ENCODE measurements around the gene PER2.

The PER2 gene

DNA sequence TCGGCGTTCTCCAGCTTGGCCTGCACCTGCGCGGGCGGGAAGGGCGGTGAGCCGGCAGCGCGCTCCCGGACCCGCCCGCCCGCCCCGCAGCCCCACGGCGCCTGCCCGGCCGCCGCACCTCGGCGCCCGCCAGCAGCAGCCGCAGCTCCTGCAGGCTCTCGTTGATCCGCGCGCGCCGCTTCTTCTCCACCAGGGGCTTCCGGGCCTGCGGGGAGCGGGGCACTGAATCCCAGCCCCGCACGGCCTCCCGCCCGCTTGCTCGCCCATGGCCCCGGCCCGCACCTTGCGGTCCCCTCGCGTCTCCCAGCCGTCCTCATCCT lies 48.9 kb downstream of the PER2 start:
- no peak overlapping the region for H3K27ac ChIP-seq (ENCODE audit: low read length)
- no peaks in the 10 kb centered on the region for H3K36me3 ChIP-seq (ENCODE audit: control insufficient read depth, low read depth, low read length)
- H3K4me3 ChIP-seq (ENCODE audit: low read length), result peak overlapping the region; percentile 47
- H3K27me3 ChIP-seq (ENCODE audit: control insufficient read depth, insufficient read depth, low read length), result peaks cover 56% of the 10 kb centered on the region
- H3K4me1 ChIP-seq (ENCODE audit: control insufficient read depth, low read depth, low read length), result peaks cover 4% of the 10 kb centered on the region
- H3K9ac ChIP-seq (ENCODE audit: low read length), result no peak overlapping the region
- H3K9me3 ChIP-seq (ENCODE audit: control insufficient read depth, low read depth, low read length), result no peaks in the 10 kb centered on the region

DNA sequence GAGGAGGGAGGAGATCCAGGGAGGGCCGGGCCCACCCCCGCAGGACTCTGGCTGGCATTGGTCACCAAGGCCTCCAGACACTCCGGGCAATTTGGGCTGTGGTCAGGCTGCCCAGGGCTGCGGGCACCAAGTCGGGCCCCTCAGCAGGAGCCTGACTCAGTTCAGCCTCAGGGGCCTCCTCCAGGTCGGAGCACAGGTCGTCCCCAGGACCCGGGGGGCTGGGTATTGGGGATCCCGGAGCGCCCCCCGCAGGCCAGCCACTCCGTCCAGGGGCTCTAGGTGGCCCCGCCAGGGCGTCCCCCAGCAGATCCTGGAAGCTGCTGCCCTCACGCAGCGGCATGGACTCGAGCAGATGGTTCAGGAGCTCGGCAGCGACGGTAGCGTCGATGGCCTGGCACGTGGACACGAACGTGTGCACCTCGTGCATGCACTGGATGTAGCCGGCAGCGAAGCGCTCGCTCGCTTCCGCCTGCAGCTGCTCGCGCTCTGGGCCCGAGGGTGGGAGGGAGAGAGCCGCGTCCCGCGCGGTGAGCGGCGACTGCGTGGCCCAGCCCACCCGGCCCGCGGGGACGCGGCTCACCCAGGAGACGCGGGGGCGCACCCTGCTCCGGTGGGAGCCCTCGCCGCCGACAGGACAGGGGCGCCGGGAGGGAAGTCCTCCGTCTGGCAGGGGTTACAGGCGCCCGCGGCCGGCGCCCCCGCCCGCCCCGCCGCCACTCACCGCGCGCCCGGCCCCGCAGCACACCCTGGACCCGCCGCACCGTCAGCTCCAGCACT lies 49.5 kb downstream of the PER2 start:
- Histone ChIP-seq H3K4me3 (ENCODE audit: low read length) (peak overlapping the region; percentile 20), H3K27ac (ENCODE audit: low read length) (no peak overlapping the region), H3K27me3 (ENCODE audit: control insufficient read depth, insufficient read depth, low read length) (peaks cover 56% of the 10 kb centered on the region), H3K36me3 (ENCODE audit: control insufficient read depth, low read depth, low read length) (no peaks in the 10 kb centered on the region), H3K9me3 (ENCODE audit: control insufficient read depth, low read depth, low read length) (no peaks in the 10 kb centered on the region), H3K4me1 (ENCODE audit: control insufficient read depth, low read depth, low read length) (peaks cover 4% of the 10 kb centered on the region), H3K9ac (ENCODE audit: low read length) (no peak overlapping the region)

DNA sequence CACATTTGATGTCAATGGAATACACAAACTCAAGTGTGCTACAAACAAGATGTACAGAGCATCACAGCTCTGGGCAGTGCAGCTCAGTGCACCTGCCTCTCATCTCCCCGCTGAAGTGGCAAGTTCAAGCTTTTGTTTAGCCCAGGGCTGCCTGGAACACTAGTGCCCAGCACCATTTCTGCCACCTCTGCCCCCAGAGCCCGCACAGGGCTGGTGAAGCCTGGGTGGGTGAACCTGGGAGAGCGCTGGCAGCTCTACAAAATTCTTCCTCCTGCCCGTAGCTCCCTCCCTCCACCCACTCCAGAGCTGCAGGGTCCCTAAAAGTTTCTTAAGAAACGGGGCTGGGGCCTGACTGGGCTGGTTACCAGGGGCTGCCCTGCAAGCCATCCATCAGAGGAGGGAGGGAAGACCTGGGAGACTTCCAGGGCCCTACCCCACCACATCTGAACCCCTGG lies 50.1 kb downstream of the PER2 start:
- no peak overlapping the region for H3K9ac ChIP-seq (ENCODE audit: low read length)

DNA sequence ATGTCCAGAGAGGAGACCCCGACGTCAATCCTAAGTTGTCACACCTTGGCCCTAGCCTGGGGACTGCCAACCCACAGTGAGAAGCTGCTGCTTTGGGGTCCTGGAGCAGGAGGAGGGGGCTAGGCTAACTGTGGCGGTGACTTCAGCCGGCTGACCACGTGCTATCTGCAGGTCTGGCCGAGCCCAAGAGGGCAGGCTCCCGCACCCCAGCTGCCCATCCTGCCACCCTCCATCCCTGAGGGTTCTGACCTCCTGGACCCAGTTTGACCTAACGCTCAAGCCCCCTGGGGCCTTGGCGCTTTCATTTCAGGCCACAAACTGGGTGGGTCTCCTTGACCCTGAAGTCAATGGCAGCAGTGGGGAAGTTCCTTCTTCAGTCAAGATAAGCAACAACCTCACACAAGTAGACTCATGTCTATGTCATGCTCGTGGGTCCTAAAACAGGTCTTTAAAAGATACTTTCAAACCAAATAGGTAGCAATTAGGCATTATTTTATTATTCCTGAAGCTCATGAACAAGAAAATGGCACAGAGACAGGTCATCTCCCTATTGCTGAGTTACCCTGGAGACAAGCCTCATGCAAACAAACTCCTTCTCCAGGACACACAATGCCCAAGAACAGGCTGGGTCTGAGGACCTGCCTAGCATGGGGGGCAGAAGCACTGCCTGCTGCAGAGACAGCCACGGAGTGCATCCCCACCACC lies 50.8 kb downstream of the PER2 start:
- Histone ChIP-seq H3K4me3 (ENCODE audit: low read length) (no peak overlapping the region), H3K9ac (ENCODE audit: low read length) (no peak overlapping the region), H3K27ac (ENCODE audit: low read length) (no peak overlapping the region), H3K4me1 (ENCODE audit: control insufficient read depth, low read depth, low read length) (peaks cover 4% of the 10 kb centered on the region), H3K36me3 (ENCODE audit: control insufficient read depth, low read depth, low read length) (no peaks in the 10 kb centered on the region), H3K27me3 (ENCODE audit: control insufficient read depth, insufficient read depth, low read length) (peaks cover 56% of the 10 kb centered on the region), H3K9me3 (ENCODE audit: control insufficient read depth, low read depth, low read length) (no peaks in the 10 kb centered on the region)

More for the DNA sequence above, 50.1 kb downstream of the PER2 start:
- no peaks in the 10 kb centered on the region for H3K9me3 ChIP-seq (ENCODE audit: control insufficient read depth, low read depth, low read length)
- H3K4me1 ChIP-seq (ENCODE audit: control insufficient read depth, low read depth, low read length), result peaks cover 4% of the 10 kb centered on the region
- H3K36me3 ChIP-seq (ENCODE audit: control insufficient read depth, low read depth, low read length), result no peaks in the 10 kb centered on the region
- no peak overlapping the region for H3K4me3 ChIP-seq (ENCODE audit: low read length)
- H3K27me3 ChIP-seq (ENCODE audit: control insufficient read depth, insufficient read depth, low read length), result peaks cover 56% of the 10 kb centered on the region
- no peak overlapping the region for H3K27ac ChIP-seq (ENCODE audit: low read length)

DNA sequence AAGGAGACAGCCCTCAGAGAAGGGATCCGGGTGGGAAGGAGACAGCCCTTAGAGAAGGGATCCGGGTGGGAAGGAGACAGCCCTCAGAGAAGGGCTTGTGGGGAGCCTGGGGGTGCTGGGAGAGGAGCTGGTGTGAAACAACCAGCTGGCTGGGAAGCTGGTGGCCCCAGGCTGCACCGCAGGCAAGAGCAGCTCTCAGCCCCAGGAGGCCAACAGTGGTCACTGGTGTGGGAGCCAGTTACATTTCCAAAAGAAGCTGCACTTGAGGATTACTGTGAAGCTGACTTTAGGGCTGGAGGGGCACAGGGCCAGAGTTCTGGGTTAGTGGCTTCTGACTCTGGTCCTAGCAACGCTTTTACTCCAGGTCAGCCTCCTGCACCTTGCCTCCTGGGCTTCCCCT lies 51.8 kb downstream of the PER2 start:
- Histone ChIP-seq H3K4me1 (ENCODE audit: control insufficient read depth, low read depth, low read length) (peaks cover 2% of the 10 kb centered on the region), H3K27ac (ENCODE audit: low read length) (no peak overlapping the region), H3K4me3 (ENCODE audit: low read length) (no peak overlapping the region), H3K9me3 (ENCODE audit: control insufficient read depth, low read depth, low read length) (no peaks in the 10 kb centered on the region), H3K9ac (ENCODE audit: low read length) (no peak overlapping the region), H3K27me3 (ENCODE audit: control insufficient read depth, insufficient read depth, low read length) (peaks cover 48% of the 10 kb centered on the region), H3K36me3 (ENCODE audit: control insufficient read depth, low read depth, low read length) (no peaks in the 10 kb centered on the region)

DNA sequence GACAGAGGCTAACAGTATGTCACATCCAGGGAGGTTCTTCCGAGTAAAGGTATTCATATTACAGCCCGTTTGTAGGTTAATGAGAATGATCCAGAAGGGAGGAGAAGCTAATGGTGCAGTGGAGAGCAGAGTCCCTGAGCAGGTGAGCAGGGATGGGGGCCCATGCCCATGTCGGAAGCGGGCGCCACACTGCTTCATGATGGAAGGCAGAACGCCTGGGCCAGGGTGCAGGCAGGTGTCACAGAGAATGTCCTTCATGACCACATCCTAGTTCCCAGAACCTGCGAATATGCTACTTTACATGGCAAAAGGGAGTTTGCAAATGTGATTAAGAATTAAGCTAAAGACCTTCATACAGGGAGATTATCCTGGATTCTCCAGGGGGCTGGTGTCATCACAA lies 52.6 kb downstream of the PER2 start:
- H3K9me3 ChIP-seq (ENCODE audit: control insufficient read depth, low read depth, low read length), result no peaks in the 10 kb centered on the region
- peaks cover 48% of the 10 kb centered on the region for H3K27me3 ChIP-seq (ENCODE audit: control insufficient read depth, insufficient read depth, low read length)
- H3K9ac ChIP-seq (ENCODE audit: low read length), result no peak overlapping the region
- H3K4me1 ChIP-seq (ENCODE audit: control insufficient read depth, low read depth, low read length), result peaks cover under 1% of the 10 kb centered on the region
- H3K4me3 ChIP-seq (ENCODE audit: low read length), result no peak overlapping the region
- no peaks in the 10 kb centered on the region for H3K36me3 ChIP-seq (ENCODE audit: control insufficient read depth, low read depth, low read length)
- H3K27ac ChIP-seq (ENCODE audit: low read length), result no peak overlapping the region

DNA sequence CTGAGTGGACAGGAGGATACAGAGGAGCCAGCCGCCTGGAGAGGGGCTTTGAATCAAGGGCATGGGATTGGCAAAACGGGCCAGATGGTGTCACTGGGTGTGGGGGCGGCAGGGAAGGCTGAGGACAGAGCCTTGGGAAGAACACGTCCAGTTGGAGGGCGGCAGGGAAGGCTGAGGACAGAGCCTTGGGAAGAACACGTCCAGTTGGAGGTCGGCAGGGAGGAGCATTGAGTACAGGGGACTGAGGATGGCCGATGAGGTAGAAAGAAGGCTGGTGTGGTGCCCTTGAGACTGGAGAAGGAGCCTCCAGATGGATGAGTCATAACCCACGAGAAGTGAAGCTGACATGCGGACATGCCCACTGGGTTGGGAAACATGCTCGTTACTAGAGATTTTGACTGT lies 53.1 kb downstream of the PER2 start:
- H3K27me3 ChIP-seq (ENCODE audit: control insufficient read depth, insufficient read depth, low read length), result peaks cover 54% of the 10 kb centered on the region
- H3K4me1 ChIP-seq (ENCODE audit: control insufficient read depth, low read depth, low read length), result peaks cover 3% of the 10 kb centered on the region
- H3K27ac ChIP-seq (ENCODE audit: low read length), result no peak overlapping the region
- no peaks in the 10 kb centered on the region for H3K9me3 ChIP-seq (ENCODE audit: control insufficient read depth, low read depth, low read length)
- no peak overlapping the region for H3K4me3 ChIP-seq (ENCODE audit: low read length)
- no peak overlapping the region for H3K9ac ChIP-seq (ENCODE audit: low read length)
- no peaks in the 10 kb centered on the region for H3K36me3 ChIP-seq (ENCODE audit: control insufficient read depth, low read depth, low read length)

DNA sequence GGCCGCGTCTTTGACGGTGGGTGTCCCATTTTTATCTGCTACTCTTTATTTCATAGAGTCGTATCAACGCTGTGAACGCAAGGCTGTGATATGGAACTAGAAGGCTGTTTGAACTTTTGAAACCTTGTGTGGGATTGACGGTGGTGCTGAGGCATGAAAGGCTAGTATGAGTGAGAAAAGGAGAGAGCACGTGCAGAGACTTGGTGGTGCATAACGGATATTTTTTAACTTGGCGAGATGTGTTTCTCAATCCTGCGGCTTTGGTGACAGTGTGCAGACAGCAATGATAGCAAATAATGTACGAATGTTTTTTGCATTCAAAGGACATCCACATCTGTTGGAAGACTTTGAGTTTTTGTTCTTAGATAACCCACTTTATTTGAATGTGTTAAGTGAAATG lies 54.8 kb downstream of the PER2 start:
- Histone ChIP-seq H3K9me3 (ENCODE audit: control insufficient read depth, low read depth, low read length) (no peaks in the 10 kb centered on the region), H3K4me1 (ENCODE audit: control insufficient read depth, low read depth, low read length) (peaks cover 3% of the 10 kb centered on the region), H3K9ac (ENCODE audit: low read length) (no peak overlapping the region), H3K4me3 (ENCODE audit: low read length) (no peak overlapping the region), H3K27ac (ENCODE audit: low read length) (no peak overlapping the region), H3K27me3 (ENCODE audit: control insufficient read depth, insufficient read depth, low read length) (peaks cover 59% of the 10 kb centered on the region), H3K36me3 (ENCODE audit: control insufficient read depth, low read depth, low read length) (no peaks in the 10 kb centered on the region)

DNA sequence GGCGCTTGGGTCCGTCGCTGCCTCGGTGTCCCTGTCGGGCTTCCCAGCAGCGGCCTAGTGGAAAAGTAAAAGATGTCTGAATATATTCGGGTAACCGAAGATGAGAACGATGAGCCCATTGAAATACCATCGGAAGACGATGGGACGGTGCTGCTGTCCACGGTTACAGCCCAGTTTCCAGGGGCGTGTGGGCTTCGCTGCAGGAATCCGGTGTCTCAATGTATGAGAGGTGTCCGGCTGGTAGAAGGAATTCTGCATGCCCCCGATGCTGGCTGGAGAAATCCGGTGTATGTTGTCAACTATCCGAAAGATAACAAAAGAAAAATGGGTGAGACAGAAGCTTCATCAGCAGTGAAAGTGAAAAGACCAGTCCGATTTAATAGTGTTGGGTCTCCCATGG lies 56.6 kb downstream of the PER2 start:
- Histone ChIP-seq H3K27me3 (ENCODE audit: control insufficient read depth, insufficient read depth, low read length) (peaks cover 41% of the 10 kb centered on the region), H3K27ac (ENCODE audit: low read length) (no peak overlapping the region), H3K9ac (ENCODE audit: low read length) (no peak overlapping the region), H3K9me3 (ENCODE audit: control insufficient read depth, low read depth, low read length) (no peaks in the 10 kb centered on the region), H3K4me1 (ENCODE audit: control insufficient read depth, low read depth, low read length) (peaks cover 3% of the 10 kb centered on the region), H3K36me3 (ENCODE audit: control insufficient read depth, low read depth, low read length) (no peaks in the 10 kb centered on the region), H3K4me3 (ENCODE audit: low read length) (no peak overlapping the region)

DNA sequence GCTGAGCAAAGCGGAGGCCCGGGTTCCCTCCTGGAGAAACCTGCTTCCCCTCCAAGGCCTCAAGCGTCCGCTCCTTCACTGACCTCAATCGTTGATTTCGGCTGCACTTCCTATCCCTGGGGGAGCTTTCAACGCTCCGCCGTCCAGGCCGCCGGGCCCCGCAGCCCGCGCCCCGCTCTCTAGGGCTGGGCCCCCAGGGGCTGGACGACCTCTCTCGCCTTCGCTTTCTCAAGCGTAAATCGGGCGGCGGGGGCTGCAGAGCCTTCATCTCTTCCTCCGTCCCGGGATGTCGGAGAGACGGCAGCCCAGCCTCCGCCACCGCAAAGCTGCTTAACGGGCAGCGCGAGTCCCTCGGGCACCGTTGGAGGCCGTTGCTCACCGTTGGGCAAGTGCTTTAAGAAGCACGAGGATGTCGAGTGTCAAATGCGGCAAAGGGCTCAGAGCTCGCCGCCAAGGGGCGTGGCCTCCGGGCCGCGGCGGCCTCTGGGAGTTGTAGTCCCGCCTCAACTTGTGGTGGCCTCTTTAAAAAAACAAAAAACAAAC lies 57.1 kb downstream of the PER2 start:
- H3K4me3 ChIP-seq (ENCODE audit: low read length), result peak overlapping the region; percentile 61
- H3K36me3 ChIP-seq (ENCODE audit: control insufficient read depth, low read depth, low read length), result no peaks in the 10 kb centered on the region
- H3K27ac ChIP-seq (ENCODE audit: low read length), result no peak overlapping the region
- no peak overlapping the region for H3K9ac ChIP-seq (ENCODE audit: low read length)
- no peaks in the 10 kb centered on the region for H3K9me3 ChIP-seq (ENCODE audit: control insufficient read depth, low read depth, low read length)
- peaks cover 3% of the 10 kb centered on the region for H3K4me1 ChIP-seq (ENCODE audit: control insufficient read depth, low read depth, low read length)
- H3K27me3 ChIP-seq (ENCODE audit: control insufficient read depth, insufficient read depth, low read length), result peaks cover 36% of the 10 kb centered on the region

DNA sequence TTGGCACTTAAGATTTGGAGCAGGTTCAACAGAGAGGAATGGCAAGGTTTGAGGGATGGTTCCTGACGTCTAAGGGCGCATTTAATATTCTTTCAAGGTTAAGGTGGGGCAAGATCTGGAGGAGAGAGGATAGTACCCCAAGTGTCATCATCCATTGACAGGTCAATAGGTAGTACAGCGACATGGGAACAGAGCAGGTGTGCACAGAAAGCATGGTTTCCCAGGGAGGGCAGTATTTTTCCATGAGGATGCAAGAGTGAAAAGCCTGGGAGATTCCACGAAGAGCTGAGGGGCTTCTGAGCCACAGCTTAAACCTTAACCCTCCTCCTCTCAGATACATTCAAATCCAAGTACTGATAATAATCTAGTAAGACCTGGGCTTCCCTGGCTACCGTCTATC lies 57.7 kb downstream of the PER2 start:
- Histone ChIP-seq H3K27me3 (ENCODE audit: control insufficient read depth, insufficient read depth, low read length) (peaks cover 29% of the 10 kb centered on the region), H3K9ac (ENCODE audit: low read length) (no peak overlapping the region), H3K4me3 (ENCODE audit: low read length) (peak overlapping the region; percentile 61), H3K4me1 (ENCODE audit: control insufficient read depth, low read depth, low read length) (peaks cover 3% of the 10 kb centered on the region), H3K27ac (ENCODE audit: low read length) (no peak overlapping the region), H3K9me3 (ENCODE audit: control insufficient read depth, low read depth, low read length) (no peaks in the 10 kb centered on the region), H3K36me3 (ENCODE audit: control insufficient read depth, low read depth, low read length) (no peaks in the 10 kb centered on the region)

Measured in iPS-18a (cell line).